ENCODE results near the gene TOM1.

The TOM1 gene

GRCh38 chr22:35375526-35375925 lies 75.8 kb downstream of the TOM1 start:
- no peaks in the 10 kb centered on the region for H3K27me3 ChIP-seq (ENCODE audit: control insufficient read depth, insufficient read depth, low read length)
- H3K4me3 ChIP-seq (ENCODE audit: low read length) = no peak overlapping the region
- H3K4me1 ChIP-seq (ENCODE audit: control insufficient read depth, insufficient read depth, low read length) = peaks cover 44% of the 10 kb centered on the region
- H3K9ac ChIP-seq (ENCODE audit: low read length) = no peak overlapping the region
- no peaks in the 10 kb centered on the region for H3K9me3 ChIP-seq (ENCODE audit: control insufficient read depth, low read length)
- no peaks in the 10 kb centered on the region for H3K36me3 ChIP-seq (ENCODE audit: control insufficient read depth, insufficient read depth, low read length)

DNA sequence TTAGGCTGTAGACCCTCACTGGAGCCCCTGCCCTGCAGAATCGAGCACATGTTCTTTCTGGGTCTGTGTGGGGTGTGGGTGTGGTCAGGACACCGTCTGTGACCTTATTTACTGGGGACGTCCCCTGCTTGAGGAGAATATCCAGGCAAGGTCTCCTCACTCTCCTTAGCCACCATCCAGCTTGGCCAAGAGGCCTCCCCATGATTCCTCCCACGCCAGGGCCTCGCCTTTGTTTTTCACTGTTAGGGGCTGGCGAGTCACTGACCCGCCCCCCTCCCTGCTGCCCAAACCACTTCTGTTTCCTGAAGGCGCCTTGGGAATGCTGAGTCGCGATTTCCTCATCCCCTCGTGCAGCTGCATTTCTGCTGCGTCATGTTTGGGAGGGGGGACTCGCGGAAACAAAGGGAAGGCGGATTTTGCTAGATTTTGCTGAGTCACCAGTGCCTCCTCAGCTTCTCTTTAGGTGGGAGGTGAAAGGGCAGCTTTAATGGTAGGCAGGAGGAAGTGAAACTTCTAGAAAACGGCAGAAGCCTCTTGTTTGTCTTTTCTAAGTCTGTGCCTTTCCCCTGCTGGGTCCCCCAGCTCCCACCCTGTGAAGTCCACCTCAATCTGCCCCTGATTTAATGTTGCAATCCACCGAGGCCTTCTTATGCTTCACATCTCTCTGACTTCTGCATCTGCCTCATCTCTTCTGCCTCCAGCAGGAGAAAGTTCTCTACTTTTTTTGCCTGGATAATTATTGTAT lies 77.2 kb downstream of the TOM1 start:
- Histone ChIP-seq H3K27me3 (ENCODE audit: control insufficient read depth, insufficient read depth, low read length) (no peaks in the 10 kb centered on the region), H3K9ac (ENCODE audit: low read length) (peak overlapping the region; percentile 56), H3K4me1 (ENCODE audit: control insufficient read depth, insufficient read depth, low read length) (peaks cover 53% of the 10 kb centered on the region), H3K9me3 (ENCODE audit: control insufficient read depth, low read length) (no peaks in the 10 kb centered on the region), H3K4me3 (ENCODE audit: low read length) (no peak overlapping the region), H3K36me3 (ENCODE audit: control insufficient read depth, insufficient read depth, low read length) (no peaks in the 10 kb centered on the region)

- Histone ChIP-seq H3K36me3 (ENCODE audit: control insufficient read depth, insufficient read depth, low read length) (no peaks in the 10 kb centered on the region), H3K9me3 (ENCODE audit: control insufficient read depth, low read length) (no peaks in the 10 kb centered on the region), H3K4me1 (ENCODE audit: control insufficient read depth, insufficient read depth, low read length) (peaks cover 53% of the 10 kb centered on the region), H3K9ac (ENCODE audit: low read length) (no peak overlapping the region), H3K4me3 (ENCODE audit: low read length) (no peak overlapping the region), H3K27me3 (ENCODE audit: control insufficient read depth, insufficient read depth, low read length) (no peaks in the 10 kb centered on the region)
Observed at GRCh38 chr22:35377735-35378134, 78.0 kb downstream of the TOM1 start.

- peaks cover 53% of the 10 kb centered on the region for H3K4me1 ChIP-seq (ENCODE audit: control insufficient read depth, insufficient read depth, low read length)
- H3K9ac ChIP-seq (ENCODE audit: low read length) = no peak overlapping the region
- peaks cover 4% of the 10 kb centered on the region for H3K27me3 ChIP-seq (ENCODE audit: control insufficient read depth, insufficient read depth, low read length)
- no peaks in the 10 kb centered on the region for H3K9me3 ChIP-seq (ENCODE audit: control insufficient read depth, low read length)
- H3K36me3 ChIP-seq (ENCODE audit: control insufficient read depth, insufficient read depth, low read length) = no peaks in the 10 kb centered on the region
- H3K4me3 ChIP-seq (ENCODE audit: low read length) = no peak overlapping the region
Observed at GRCh38 chr22:35378621-35379020, 78.9 kb downstream of the TOM1 start.

DNA sequence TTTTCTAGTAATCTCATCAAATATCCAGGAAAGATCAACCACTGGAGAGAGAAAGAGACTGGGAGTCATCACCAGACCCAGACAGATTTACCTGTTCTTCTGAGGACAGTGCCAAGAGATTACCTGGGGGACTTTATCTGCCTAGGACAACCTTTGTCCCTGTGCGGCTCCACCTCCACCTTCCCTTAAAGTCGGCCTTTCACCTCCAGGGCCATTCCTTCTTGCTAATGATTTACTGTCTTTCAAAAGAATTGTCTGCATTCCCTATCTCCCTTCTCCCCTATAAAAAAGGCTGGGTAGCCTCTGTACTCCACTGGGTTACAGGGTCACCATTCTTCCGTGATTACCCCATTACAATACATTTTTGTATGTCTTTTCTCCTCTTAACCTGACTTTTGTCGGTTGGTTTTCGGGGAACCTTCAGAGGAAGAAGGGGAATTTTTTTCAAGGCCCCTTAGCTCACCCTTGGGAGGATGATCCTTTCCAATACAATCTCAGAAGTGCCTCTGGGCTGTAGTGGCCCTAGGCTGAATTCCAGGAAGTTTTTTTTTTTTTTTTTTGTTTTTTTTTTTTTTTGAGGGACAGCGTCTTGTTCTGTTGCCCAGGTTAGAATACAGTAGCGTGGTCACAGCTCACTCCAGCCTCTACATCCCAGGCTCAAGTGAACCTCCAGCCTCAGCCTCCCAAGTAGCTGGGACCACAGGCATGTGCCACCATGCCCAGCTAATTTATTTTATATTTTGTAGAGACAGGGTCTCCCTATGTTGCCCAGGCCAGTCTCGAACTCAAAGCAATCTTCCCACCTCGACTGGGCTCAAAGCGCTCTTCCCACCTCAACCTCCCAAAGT lies 79.7 kb downstream of the TOM1 start:
- peaks cover 4% of the 10 kb centered on the region for H3K27me3 ChIP-seq (ENCODE audit: control insufficient read depth, insufficient read depth, low read length)
- no peaks in the 10 kb centered on the region for H3K36me3 ChIP-seq (ENCODE audit: control insufficient read depth, insufficient read depth, low read length)
- no peaks in the 10 kb centered on the region for H3K9me3 ChIP-seq (ENCODE audit: control insufficient read depth, low read length)
- H3K4me3 ChIP-seq (ENCODE audit: low read length) = no peak overlapping the region
- peak overlapping the region; percentile 35 for H3K9ac ChIP-seq (ENCODE audit: low read length)
- H3K4me1 ChIP-seq (ENCODE audit: control insufficient read depth, insufficient read depth, low read length) = peaks cover 53% of the 10 kb centered on the region

- Histone ChIP-seq H3K9me3 (ENCODE audit: control insufficient read depth, low read length) (no peaks in the 10 kb centered on the region), H3K9ac (ENCODE audit: low read length) (no peak overlapping the region), H3K36me3 (ENCODE audit: control insufficient read depth, insufficient read depth, low read length) (no peaks in the 10 kb centered on the region), H3K4me3 (ENCODE audit: low read length) (no peak overlapping the region), H3K27me3 (ENCODE audit: control insufficient read depth, insufficient read depth, low read length) (peaks cover 4% of the 10 kb centered on the region), H3K4me1 (ENCODE audit: control insufficient read depth, insufficient read depth, low read length) (peaks cover 53% of the 10 kb centered on the region)
Observed at GRCh38 chr22:35380013-35380412, 80.3 kb downstream of the TOM1 start.

GRCh38 chr22:35380537-35381423 lies 81.1 kb downstream of the TOM1 start, which contains the start of gene HMOX1:
Gene HMOX1, plus strand, starts transcription at chr22:35381096. Its CDS starts 78 bp downstream, at chr22:35381174.
- Histone ChIP-seq H3K36me3 (ENCODE audit: control insufficient read depth, insufficient read depth, low read length) (no peaks in the 10 kb centered on the region), H3K27me3 (ENCODE audit: control insufficient read depth, insufficient read depth, low read length) (peaks cover 4% of the 10 kb centered on the region), H3K9ac (ENCODE audit: low read length) (peak within 1 kb of the TSS; percentile 35), H3K4me3 (ENCODE audit: low read length) (peak within 1 kb of the TSS; percentile 1), H3K9me3 (ENCODE audit: control insufficient read depth, low read length) (no peaks in the 10 kb centered on the region), H3K4me1 (ENCODE audit: control insufficient read depth, insufficient read depth, low read length) (peaks cover 53% of the 10 kb centered on the region)

DNA sequence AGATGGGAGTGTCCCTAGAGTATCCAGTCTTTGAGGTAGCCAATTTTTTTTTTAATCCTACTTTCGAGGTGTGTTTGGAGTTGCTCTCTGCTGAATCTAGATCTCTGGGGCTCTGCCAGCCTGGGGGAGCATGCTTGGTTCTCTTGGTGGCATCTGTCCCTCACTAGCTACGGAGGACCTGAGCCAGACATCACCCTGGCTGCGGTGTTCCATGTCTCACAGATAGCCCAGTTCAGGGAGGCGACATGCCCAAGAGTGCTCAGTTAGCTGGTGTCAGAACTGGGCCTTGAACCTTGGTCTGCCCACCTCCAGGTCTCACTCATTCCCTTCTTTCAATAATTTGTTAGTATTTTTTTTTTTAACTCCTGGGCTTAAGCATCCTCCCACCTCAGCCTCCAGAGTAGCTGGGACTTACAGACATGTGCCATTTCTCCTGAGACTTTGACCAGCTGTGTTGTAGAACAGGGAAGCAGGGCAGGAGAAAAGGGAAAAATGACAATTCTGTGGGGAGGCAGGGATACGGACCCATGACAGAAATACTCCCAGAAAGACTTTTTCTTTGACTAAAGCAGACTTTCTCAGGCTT lies 81.8 kb downstream of the TOM1 start:
- H3K4me1 ChIP-seq (ENCODE audit: control insufficient read depth, insufficient read depth, low read length) = peaks cover 49% of the 10 kb centered on the region
- H3K36me3 ChIP-seq (ENCODE audit: control insufficient read depth, insufficient read depth, low read length) = no peaks in the 10 kb centered on the region
- H3K4me3 ChIP-seq (ENCODE audit: low read length) = peak overlapping the region; percentile 1
- H3K27me3 ChIP-seq (ENCODE audit: control insufficient read depth, insufficient read depth, low read length) = peaks cover 4% of the 10 kb centered on the region
- H3K9me3 ChIP-seq (ENCODE audit: control insufficient read depth, low read length) = no peaks in the 10 kb centered on the region
- H3K9ac ChIP-seq (ENCODE audit: low read length) = peak overlapping the region; percentile 35

DNA sequence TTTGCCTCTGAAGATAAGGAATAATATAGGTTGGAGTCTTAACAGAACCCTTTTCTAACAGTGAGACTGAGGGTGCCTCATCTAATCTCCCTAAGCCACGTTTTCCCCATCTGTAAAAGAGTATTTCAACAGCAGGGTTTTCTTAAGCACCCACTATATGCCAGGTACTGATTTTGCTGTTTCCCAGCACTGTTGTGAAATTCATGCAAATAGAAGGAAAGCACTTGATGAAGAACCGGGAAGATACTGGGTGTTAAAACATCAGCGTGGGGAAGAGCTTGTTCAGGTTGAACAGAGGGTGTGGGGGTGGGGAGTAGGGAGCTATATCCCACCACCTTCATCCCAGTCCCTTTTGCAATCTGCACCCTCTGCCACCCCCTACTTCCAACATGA lies 84.0 kb downstream of the TOM1 start:
- Histone ChIP-seq H3K36me3 (ENCODE audit: control insufficient read depth, insufficient read depth, low read length) (no peaks in the 10 kb centered on the region), H3K4me1 (ENCODE audit: control insufficient read depth, insufficient read depth, low read length) (peaks cover 28% of the 10 kb centered on the region), H3K4me3 (ENCODE audit: low read length) (no peak overlapping the region)

DNA sequence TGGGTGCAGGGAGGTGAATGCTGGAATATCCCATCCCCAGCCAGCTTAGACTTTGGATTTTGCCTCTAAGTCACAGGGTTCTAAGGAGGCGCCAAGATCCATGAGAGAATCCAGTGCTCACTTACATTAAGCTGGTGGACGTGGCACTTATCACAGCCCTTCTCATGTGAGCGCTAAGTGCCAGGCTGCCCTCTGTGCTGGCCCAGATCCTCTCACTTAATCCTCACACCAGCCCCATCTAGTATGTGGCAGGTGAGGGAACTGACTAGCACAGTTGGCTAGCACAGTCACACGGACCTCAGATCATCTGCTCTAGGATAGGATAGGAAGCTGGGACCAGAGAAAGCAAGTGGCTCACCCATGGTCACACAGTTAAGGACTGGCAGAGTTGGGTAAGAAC lies 84.8 kb downstream of the TOM1 start:
- H3K27me3 ChIP-seq (ENCODE audit: control insufficient read depth, insufficient read depth, low read length) = peaks cover 4% of the 10 kb centered on the region
- H3K4me1 ChIP-seq (ENCODE audit: control insufficient read depth, insufficient read depth, low read length) = peaks cover 19% of the 10 kb centered on the region
- no peaks in the 10 kb centered on the region for H3K36me3 ChIP-seq (ENCODE audit: control insufficient read depth, insufficient read depth, low read length)
- H3K9me3 ChIP-seq (ENCODE audit: control insufficient read depth, low read length) = no peaks in the 10 kb centered on the region
- H3K9ac ChIP-seq (ENCODE audit: low read length) = no peak overlapping the region
- H3K4me3 ChIP-seq (ENCODE audit: low read length) = no peak overlapping the region

More for the DNA sequence above, 84.0 kb downstream of the TOM1 start:
- H3K9me3 ChIP-seq (ENCODE audit: control insufficient read depth, low read length) = no peaks in the 10 kb centered on the region
- H3K27me3 ChIP-seq (ENCODE audit: control insufficient read depth, insufficient read depth, low read length) = peaks cover 4% of the 10 kb centered on the region
- no peak overlapping the region for H3K9ac ChIP-seq (ENCODE audit: low read length)

- H3K4me3 ChIP-seq (ENCODE audit: low read length) = no peak overlapping the region
- H3K4me1 ChIP-seq (ENCODE audit: control insufficient read depth, insufficient read depth, low read length) = peaks cover 14% of the 10 kb centered on the region
- no peak overlapping the region for H3K9ac ChIP-seq (ENCODE audit: low read length)
- H3K36me3 ChIP-seq (ENCODE audit: control insufficient read depth, insufficient read depth, low read length) = no peaks in the 10 kb centered on the region
- H3K9me3 ChIP-seq (ENCODE audit: control insufficient read depth, low read length) = no peaks in the 10 kb centered on the region
- H3K27me3 ChIP-seq (ENCODE audit: control insufficient read depth, insufficient read depth, low read length) = peaks cover 4% of the 10 kb centered on the region
Observed at GRCh38 chr22:35384975-35385588, 85.4 kb downstream of the TOM1 start.
